ENCODE results near the gene HAPLN1.

- TF ChIP-seq CTCF (IDR thresholded peaks at IDR 0.05; ENCODE audit: low read depth, low read length, poor library complexity, severe bottlenecking) (no peak), EZH2phosphoT487 (IDR thresholded peaks at IDR 0.05; ENCODE audit: borderline replicate concordance, low read length) (no peak)
Measured at GRCh38 chr5:83751201-83751600, 30.5 kb upstream of the HAPLN1 start.
